Panc1 (cell line): ENCODE measurements around the gene SNAP47.

Experiments
- POLR2AphosphoS5 ChIP-seq: IDR thresholded peaks from 2 replicates; pipeline ENCODE4 v1.6.1; 2012; ENCODE audit warnings: mild to moderate bottlenecking, low read depth, low read length, moderate library complexity
- SIN3A ChIP-seq: IDR thresholded peaks from 2 replicates; pipeline ENCODE4 v1.6.1; 2012; ENCODE audit warnings: low read depth, mild to moderate bottlenecking, low read length, moderate library complexity, borderline replicate concordance; ENCODE audit not compliant: insufficient read depth
- TCF7L2 ChIP-seq: IDR thresholded peaks from 2 replicates; pipeline ENCODE4 v1.6.1; 2011; ENCODE audit warnings: mild to moderate bottlenecking, low read depth, low read length, inconsistent platforms
- TF ChIP-seq, protein P1 (sequence below): fragments of 450-650 bp; IDR thresholded peaks from 2 replicates; pipeline ENCODE4 v1.5.1; 2017; ENCODE audit warnings: mild to moderate bottlenecking
- TF ChIP-seq, protein P2 (sequence below), 2 experiments: IDR thresholded peaks; 2 replicates each; pipeline ENCODE4 v1.6.1; 2011 to 2012; ENCODE audit warnings: low read depth in 2 of 2, control low read depth in 1 of 2, low read length in 1 of 2, mild to moderate bottlenecking in 1 of 2, moderate library complexity in 1 of 2; ENCODE audit not compliant: insufficient read depth in 1 of 2

DNA sequence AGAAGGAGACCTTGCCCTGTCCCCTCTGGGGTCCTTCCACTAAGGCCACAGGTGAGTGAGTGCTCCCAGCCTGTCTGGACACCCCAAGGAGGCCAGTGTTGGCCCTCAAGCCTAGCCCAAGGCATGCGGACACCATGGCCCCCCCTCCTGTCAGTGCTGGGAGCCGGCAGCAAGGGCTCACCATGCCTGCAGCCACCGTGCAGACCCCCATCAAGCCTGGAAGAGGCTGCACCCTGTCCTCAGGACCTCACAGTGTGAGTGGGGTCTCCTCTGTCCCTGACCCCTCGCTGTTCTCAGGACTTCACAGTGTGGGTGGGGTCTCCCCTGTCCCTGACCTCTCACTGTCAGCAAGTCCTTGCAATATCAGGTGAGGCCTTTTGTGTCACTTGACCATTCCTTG is 47.0 kb downstream of the SNAP47 start:
- TF ChIP-seq, protein P1, sequence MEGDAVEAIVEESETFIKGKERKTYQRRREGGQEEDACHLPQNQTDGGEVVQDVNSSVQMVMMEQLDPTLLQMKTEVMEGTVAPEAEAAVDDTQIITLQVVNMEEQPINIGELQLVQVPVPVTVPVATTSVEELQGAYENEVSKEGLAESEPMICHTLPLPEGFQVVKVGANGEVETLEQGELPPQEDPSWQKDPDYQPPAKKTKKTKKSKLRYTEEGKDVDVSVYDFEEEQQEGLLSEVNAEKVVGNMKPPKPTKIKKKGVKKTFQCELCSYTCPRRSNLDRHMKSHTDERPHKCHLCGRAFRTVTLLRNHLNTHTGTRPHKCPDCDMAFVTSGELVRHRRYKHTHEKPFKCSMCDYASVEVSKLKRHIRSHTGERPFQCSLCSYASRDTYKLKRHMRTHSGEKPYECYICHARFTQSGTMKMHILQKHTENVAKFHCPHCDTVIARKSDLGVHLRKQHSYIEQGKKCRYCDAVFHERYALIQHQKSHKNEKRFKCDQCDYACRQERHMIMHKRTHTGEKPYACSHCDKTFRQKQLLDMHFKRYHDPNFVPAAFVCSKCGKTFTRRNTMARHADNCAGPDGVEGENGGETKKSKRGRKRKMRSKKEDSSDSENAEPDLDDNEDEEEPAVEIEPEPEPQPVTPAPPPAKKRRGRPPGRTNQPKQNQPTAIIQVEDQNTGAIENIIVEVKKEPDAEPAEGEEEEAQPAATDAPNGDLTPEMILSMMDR: no peak
- TF ChIP-seq POLR2AphosphoS5: no peak
- no peak for TF ChIP-seq SIN3A
- TF ChIP-seq, protein P2, sequence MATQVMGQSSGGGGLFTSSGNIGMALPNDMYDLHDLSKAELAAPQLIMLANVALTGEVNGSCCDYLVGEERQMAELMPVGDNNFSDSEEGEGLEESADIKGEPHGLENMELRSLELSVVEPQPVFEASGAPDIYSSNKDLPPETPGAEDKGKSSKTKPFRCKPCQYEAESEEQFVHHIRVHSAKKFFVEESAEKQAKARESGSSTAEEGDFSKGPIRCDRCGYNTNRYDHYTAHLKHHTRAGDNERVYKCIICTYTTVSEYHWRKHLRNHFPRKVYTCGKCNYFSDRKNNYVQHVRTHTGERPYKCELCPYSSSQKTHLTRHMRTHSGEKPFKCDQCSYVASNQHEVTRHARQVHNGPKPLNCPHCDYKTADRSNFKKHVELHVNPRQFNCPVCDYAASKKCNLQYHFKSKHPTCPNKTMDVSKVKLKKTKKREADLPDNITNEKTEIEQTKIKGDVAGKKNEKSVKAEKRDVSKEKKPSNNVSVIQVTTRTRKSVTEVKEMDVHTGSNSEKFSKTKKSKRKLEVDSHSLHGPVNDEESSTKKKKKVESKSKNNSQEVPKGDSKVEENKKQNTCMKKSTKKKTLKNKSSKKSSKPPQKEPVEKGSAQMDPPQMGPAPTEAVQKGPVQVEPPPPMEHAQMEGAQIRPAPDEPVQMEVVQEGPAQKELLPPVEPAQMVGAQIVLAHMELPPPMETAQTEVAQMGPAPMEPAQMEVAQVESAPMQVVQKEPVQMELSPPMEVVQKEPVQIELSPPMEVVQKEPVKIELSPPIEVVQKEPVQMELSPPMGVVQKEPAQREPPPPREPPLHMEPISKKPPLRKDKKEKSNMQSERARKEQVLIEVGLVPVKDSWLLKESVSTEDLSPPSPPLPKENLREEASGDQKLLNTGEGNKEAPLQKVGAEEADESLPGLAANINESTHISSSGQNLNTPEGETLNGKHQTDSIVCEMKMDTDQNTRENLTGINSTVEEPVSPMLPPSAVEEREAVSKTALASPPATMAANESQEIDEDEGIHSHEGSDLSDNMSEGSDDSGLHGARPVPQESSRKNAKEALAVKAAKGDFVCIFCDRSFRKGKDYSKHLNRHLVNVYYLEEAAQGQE (IDR thresholded peaks at IDR 0.05; ENCODE audit: insufficient read depth in 1 of 2, low read depth in 2 of 2, low read length in 1 of 2): no peak
- TF ChIP-seq TCF7L2: no peak
